Kidney (tissue), 14 donors: ENCODE results near the gene STK32B. TPM values are rescaled to one million over a fixed set of nuclear protein-coding genes. Genes with fewer than 3 reads are reported as not detected.

Experiments used
- DNase-seq, 5 donors: peaks; one replicate each; pipeline ENCODE4 v3.0.0-alpha.2; 2013 to 2020
- FAIRE-seq: peaks from 2 replicates; lab custom pipeline; 2012; peaks lifted over from hg19 to GRCh38; lab: Jason Lieb, UNC
- H3K27ac ChIP-seq, 2 donors: one replicate each; pipeline ENCODE4 v1.7.0; 2013; ENCODE audit warnings: low read depth in 2 of 2, low read length in 2 of 2, inconsistent platforms in 1 of 2
- H3K27me3 ChIP-seq: one replicate; pipeline ENCODE4 v1.7.1; 2013; ENCODE audit warnings: low read length, inconsistent platforms; ENCODE audit not compliant: control insufficient read depth, insufficient read depth
- H3K36me3 ChIP-seq, 3 donors: one replicate each; pipeline versions ENCODE4 v1.7.0 to v1.7.1; 2013; ENCODE audit warnings: low read length in 3 of 3, control low read depth in 1 of 3, inconsistent platforms in 1 of 3; ENCODE audit not compliant: insufficient read depth in 3 of 3, control insufficient read depth in 2 of 3
- H3K4me1 ChIP-seq, 3 donors: one replicate each; pipeline versions ENCODE4 v1.7.0 to v1.7.1; 2013; ENCODE audit warnings: low read length in 3 of 3, inconsistent platforms in 1 of 3, low read depth in 1 of 3; ENCODE audit not compliant: control insufficient read depth in 2 of 3, insufficient read depth in 2 of 3
- H3K4me3 ChIP-seq, 3 donors: one replicate each; pipeline versions ENCODE4 v1.7.0 to v1.8.1; 2013; ENCODE audit warnings: low read length in 3 of 3, control low read depth in 1 of 3, inconsistent platforms in 1 of 3
- H3K9ac ChIP-seq, 3 donors: one replicate each; pipeline versions ENCODE4 v1.7.0 to v1.7.1; 2013; ENCODE audit warnings: low read length in 3 of 3, control low read depth in 1 of 3, inconsistent platforms in 1 of 3
- H3K9me3 ChIP-seq, 3 donors: one replicate each; pipeline versions ENCODE4 v1.7.0 to v1.7.1; 2013; ENCODE audit warnings: low read length in 3 of 3, control low read depth in 1 of 3, inconsistent platforms in 1 of 3; ENCODE audit not compliant: control insufficient read depth in 2 of 3, insufficient read depth in 1 of 3
- CTCF ChIP-seq: IDR thresholded peaks from 3 replicates; pipeline ENCODE4 v1.5.1; 2012; ENCODE audit warnings: mild to moderate bottlenecking, moderate library complexity, borderline replicate concordance; ENCODE audit not compliant: insufficient read depth; ENCODE audit errors: extremely low read depth
- intact Hi-C: fragments of 100-400 bp; cut with DNase I; formaldehyde crosslinking; loops from one replicate; pipeline ENCODE4 v1.11.1; 2022
- polyA plus RNA-seq: library from polyadenylated mRNA; stranded (reverse); fragments of 350-450 nt; fragmentation: Illumina TruSeq; extraction: RNeasy Lipid Tissue Mini Kit (QIAGEN cat#74804); gene quantifications from one replicate; pipeline ENCODE4 v1.2.3, GENCODE V29; 2014; ENCODE audit warnings: low read depth, low replicate concordance; ENCODE audit not compliant: insufficient read depth
- total RNA-seq: library from RNA; stranded (reverse); fragmentation: NEBNext Ultra II Directional; extraction: Animal tissue kit (Norgen Biotek cat#: 25700); gene quantifications from one replicate; pipeline ENCODE4 v1.2.1, GENCODE V29; 2021
- donor health status: control.
- donor health status: control.
- donor health status: control.
- donor health status: control.
- donor health status: control.
- donor health status: DM: yes; HTN: yes; CAD: no.
- donor health status: Normal renal cell carcinoma (clear cell type).

Gene STK32B
- total and polyA plus RNA-seq, 2 donors from 2014 or later: 18.1 to 18.2 TPM

- Histone ChIP-seq H3K4me1 (no peaks in the 10 kb centered on the region), H3K4me3 (no peak overlapping the region), H3K9ac (no peak overlapping the region), H3K27ac (no peak overlapping the region), H3K36me3 (no peaks in the 10 kb centered on the region), H3K27me3 (no peaks in the 10 kb centered on the region), H3K9me3 (peaks cover 0 to under 1% (median 0%) of the 10 kb centered on the region in 3 donors)
- TF ChIP-seq CTCF: no peak
- FAIRE-seq (no peak), DNase-seq (no peak)
- intact Hi-C loops: no loop called here
These were observed 370.9 kb downstream of the STK32B start for GRCh38 chr4:5422195-5422594.

- intact Hi-C loops: no loop called here
- Histone ChIP-seq H3K4me3 (no peak overlapping the region), H3K9me3 (no peaks in the 10 kb centered on the region), H3K27ac (no peak overlapping the region), H3K36me3 (no peaks in the 10 kb centered on the region), H3K4me1 (no peaks in the 10 kb centered on the region), H3K9ac (no peak overlapping the region), H3K27me3 (no peaks in the 10 kb centered on the region)
- DNase-seq: no peak
- no peak for FAIRE-seq
- TF ChIP-seq CTCF: no peak
These were observed 372.4 kb downstream of the STK32B start for GRCh38 chr4:5423670-5424069.

- intact Hi-C loops: no loop called here
- no peaks in the 10 kb centered on the region for H3K9me3 ChIP-seq
- H3K4me1 ChIP-seq: no peaks in the 10 kb centered on the region
- H3K27me3 ChIP-seq: no peaks in the 10 kb centered on the region
- H3K36me3 ChIP-seq: no peaks in the 10 kb centered on the region
- no peak overlapping the region for H3K9ac ChIP-seq
- DNase-seq: no peak
- no peak overlapping the region for H3K4me3 ChIP-seq
- no peak overlapping the region for H3K27ac ChIP-seq
- no peak for FAIRE-seq
- TF ChIP-seq CTCF: no peak
These were observed 372.9 kb downstream of the STK32B start for GRCh38 chr4:5424211-5424610.

- H3K9ac ChIP-seq: no peak overlapping the region
- DNase-seq: no peak
- H3K27ac ChIP-seq: no peak overlapping the region
- intact Hi-C loops: no loop called here
- TF ChIP-seq CTCF: no peak
- no peaks in the 10 kb centered on the region for H3K4me1 ChIP-seq
- FAIRE-seq: no peak
- no peaks in the 10 kb centered on the region for H3K36me3 ChIP-seq
- peaks cover 0 to 2% (median 0%) of the 10 kb centered on the region in 3 donors for H3K9me3 ChIP-seq
- no peak overlapping the region for H3K4me3 ChIP-seq
- H3K27me3 ChIP-seq: no peaks in the 10 kb centered on the region
These were observed 373.6 kb downstream of the STK32B start for GRCh38 chr4:5424901-5425300.
